HL-60 (cell line): ENCODE data around the gene RNLS.

Source experiments
- DNase-seq, 2 experiments: peaks; one replicate each; pipeline ENCODE4 v3.0.0-alpha.2; 2010 to 2020; ENCODE audit warnings: low read depth in 1 of 2, low spot score in 1 of 2
- H3K27ac ChIP-seq: fragments of 250-450 bp; sonication (Bioruptor Pico); replicated peaks from 2 replicates; pipeline ENCODE4 v1.5.1; 2020; ENCODE audit warnings: mild to moderate bottlenecking, moderate library complexity
- H3K27me3 ChIP-seq: fragments of 250-450 bp; sonication (Bioruptor Pico); 2 replicates; pipeline ENCODE4 v1.5.1; 2021; ENCODE audit warnings: mild to moderate bottlenecking, moderate library complexity; ENCODE audit not compliant: insufficient read depth, poor library complexity, severe bottlenecking
- H3K4me3 ChIP-seq: replicated peaks from 2 replicates; pipeline ENCODE4 v1.5.1; 2011; ENCODE audit warnings: mild to moderate bottlenecking, control low read depth, low read length; ENCODE audit not compliant: insufficient read depth
- CTCF ChIP-seq: IDR thresholded peaks from one replicate; pipeline ENCODE4 v1.5.1; 2011; ENCODE audit warnings: low read length, control low read depth, inconsistent platforms; ENCODE audit not compliant: insufficient read depth
- GABPA ChIP-seq: IDR thresholded peaks from 2 replicates; pipeline ENCODE4 v1.6.1; 2012; ENCODE audit warnings: low read depth
- POLR2AphosphoS5 ChIP-seq: IDR thresholded peaks from 2 replicates; pipeline ENCODE4 v1.6.1; 2012; ENCODE audit warnings: low read depth
- REST ChIP-seq: IDR thresholded peaks from 2 replicates; pipeline ENCODE4 v1.6.1; 2012; ENCODE audit warnings: low read depth; ENCODE audit not compliant: insufficient replicate concordance
- SPI1 ChIP-seq: IDR thresholded peaks from 2 replicates; pipeline ENCODE4 v1.6.1; 2012; ENCODE audit warnings: low read depth, mild to moderate bottlenecking, borderline replicate concordance

Gene RNLS

GRCh38 chr10:88472540-88472939, 110.6 kb downstream of the RNLS start:
- DNase-seq = no peak
- Histone ChIP-seq H3K27me3 (no peaks in the 10 kb centered on the region), H3K27ac (no peak overlapping the region), H3K4me3 (no peak overlapping the region)
- TF ChIP-seq CTCF (no peak), SPI1 (no peak), POLR2AphosphoS5 (no peak), GABPA (no peak), REST (no peak)

GRCh38 chr10:88471899-88472298, 111.2 kb downstream of the RNLS start:
- no peak for DNase-seq
- TF ChIP-seq POLR2AphosphoS5 (no peak), SPI1 (no peak), REST (peak; percentile 38), GABPA (no peak)
- no peaks in the 10 kb centered on the region for H3K27me3 ChIP-seq
- H3K4me3 ChIP-seq = no peak overlapping the region
- no peak overlapping the region for H3K27ac ChIP-seq

- no peak for DNase-seq
- Histone ChIP-seq H3K27ac (no peak overlapping the region), H3K4me3 (no peak overlapping the region), H3K27me3 (no peaks in the 10 kb centered on the region)
- TF ChIP-seq REST (no peak), SPI1 (no peak), CTCF (no peak), GABPA (no peak), POLR2AphosphoS5 (no peak)
Observed at GRCh38 chr10:88467835-88468485, 115.2 kb downstream of the RNLS start.
